ENCODE measurements around the gene TFDP1.

DNA sequence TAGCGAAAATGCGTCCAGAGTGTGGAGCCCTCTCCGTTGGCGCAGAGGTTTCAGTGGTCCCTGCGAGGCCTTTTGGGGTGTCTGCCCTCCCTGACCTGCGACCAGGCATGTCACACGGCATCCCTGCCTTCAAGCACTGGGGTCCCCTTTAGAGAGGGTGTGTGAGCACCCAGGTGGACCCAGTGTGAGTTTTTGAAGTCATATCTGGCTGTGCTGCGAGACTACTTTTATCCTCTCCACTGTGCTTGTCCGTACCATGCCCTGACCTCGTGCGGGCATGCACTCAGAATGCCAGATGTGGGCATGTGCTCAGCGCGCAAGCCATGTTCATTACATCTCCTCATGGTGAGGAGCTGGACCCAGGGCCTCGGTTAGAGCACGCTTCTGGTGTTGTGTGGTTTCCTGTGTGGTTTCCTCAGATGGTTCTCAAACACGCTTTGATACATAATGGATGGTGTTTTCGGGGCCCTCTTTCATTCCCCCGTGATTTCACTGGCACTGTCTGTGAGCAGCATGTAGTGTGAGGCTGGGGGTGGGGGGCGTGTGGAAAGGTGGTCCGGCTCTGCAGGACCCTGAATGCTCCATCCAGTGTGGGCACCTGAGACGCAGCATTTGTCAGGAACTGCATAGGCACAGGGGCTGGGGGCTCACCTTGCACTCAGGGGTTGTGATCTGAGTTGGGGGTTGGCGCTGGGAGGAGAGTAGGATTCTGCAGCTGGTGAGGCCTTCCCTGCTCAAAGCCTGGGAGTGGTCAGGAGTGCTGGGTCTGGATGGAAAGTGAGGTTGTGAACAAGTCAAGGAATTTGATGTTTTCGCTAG is 2.3 kb downstream of the TFDP1 start:
- TF ChIP-seq, protein P1, sequence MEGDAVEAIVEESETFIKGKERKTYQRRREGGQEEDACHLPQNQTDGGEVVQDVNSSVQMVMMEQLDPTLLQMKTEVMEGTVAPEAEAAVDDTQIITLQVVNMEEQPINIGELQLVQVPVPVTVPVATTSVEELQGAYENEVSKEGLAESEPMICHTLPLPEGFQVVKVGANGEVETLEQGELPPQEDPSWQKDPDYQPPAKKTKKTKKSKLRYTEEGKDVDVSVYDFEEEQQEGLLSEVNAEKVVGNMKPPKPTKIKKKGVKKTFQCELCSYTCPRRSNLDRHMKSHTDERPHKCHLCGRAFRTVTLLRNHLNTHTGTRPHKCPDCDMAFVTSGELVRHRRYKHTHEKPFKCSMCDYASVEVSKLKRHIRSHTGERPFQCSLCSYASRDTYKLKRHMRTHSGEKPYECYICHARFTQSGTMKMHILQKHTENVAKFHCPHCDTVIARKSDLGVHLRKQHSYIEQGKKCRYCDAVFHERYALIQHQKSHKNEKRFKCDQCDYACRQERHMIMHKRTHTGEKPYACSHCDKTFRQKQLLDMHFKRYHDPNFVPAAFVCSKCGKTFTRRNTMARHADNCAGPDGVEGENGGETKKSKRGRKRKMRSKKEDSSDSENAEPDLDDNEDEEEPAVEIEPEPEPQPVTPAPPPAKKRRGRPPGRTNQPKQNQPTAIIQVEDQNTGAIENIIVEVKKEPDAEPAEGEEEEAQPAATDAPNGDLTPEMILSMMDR (IDR thresholded peaks at IDR 0.05): no peak
- TF ChIP-seq POLR2A (IDR thresholded peaks at IDR 0.05): no peak
